Neural cell (in vitro differentiated cells): ENCODE measurements around the gene ALDH7A1. TPM values are rescaled to one million over a fixed set of nuclear protein-coding genes. Genes with fewer than 3 reads are reported as not detected.

Source experiments
- H2AFZ ChIP-seq: fragments of 200-600, 300-800 bp; sonication (generic), shearing (Covaris generic); 2 replicates; pipeline ENCODE4 v1.6.0; 2014; ENCODE audit warnings: low read depth, mild to moderate bottlenecking, antibody characterized with exemption, low read length, moderate library complexity
- H3F3A ChIP-seq: fragments of 200-600 bp; shearing (Covaris generic); 2 replicates; pipeline ENCODE4 v1.6.1; 2016; ENCODE audit warnings: mild to moderate bottlenecking, moderate library complexity, mixed read lengths, antibody characterized with exemption, low read length; ENCODE audit not compliant: insufficient read depth, poor library complexity, severe bottlenecking
- H3K27ac ChIP-seq: fragments of 200-600, 300-800 bp; sonication (generic), shearing (Covaris generic); 2 replicates; pipeline ENCODE4 v1.5.1; 2014; ENCODE audit warnings: mild to moderate bottlenecking, low read length, moderate library complexity
- H3K27me3 ChIP-seq: fragments of 300-800, 200-600 bp; sonication (generic), shearing (Covaris generic); 2 replicates; pipeline ENCODE4 v1.6.0; 2014; ENCODE audit warnings: mild to moderate bottlenecking, low read depth, low read length, moderate library complexity; ENCODE audit not compliant: insufficient read depth
- H3K36me3 ChIP-seq: fragments of 300-800, 200-600 bp; sonication (generic), shearing (Covaris generic); 2 replicates; pipeline ENCODE4 v1.5.1; 2014; ENCODE audit warnings: mild to moderate bottlenecking, antibody characterized with exemption, low read length, moderate library complexity; ENCODE audit not compliant: insufficient read depth
- H3K4me2 ChIP-seq: fragments of 300-800, 200-600 bp; sonication (generic), shearing (Covaris generic); 2 replicates; pipeline ENCODE4 v1.6.0; 2014; ENCODE audit warnings: mild to moderate bottlenecking, low read length
- H3K4me3 ChIP-seq: fragments of 300-800, 200-600 bp; sonication (generic), shearing (Covaris generic); 2 replicates; pipeline ENCODE4 v1.5.1; 2014; ENCODE audit warnings: mild to moderate bottlenecking, low read length, moderate library complexity
- H3K79me2 ChIP-seq: fragments of 200-600 bp; shearing (Covaris generic); replicated peaks from 2 replicates; pipeline ENCODE4 v1.6.0; 2014; ENCODE audit warnings: mild to moderate bottlenecking, low read length, moderate library complexity; ENCODE audit not compliant: insufficient read depth
- H3K9ac ChIP-seq: fragments of 300-800, 200-600 bp; sonication (generic), shearing (Covaris generic); 2 replicates; pipeline ENCODE4 v1.6.1; 2016; ENCODE audit warnings: mild to moderate bottlenecking, low read length, mixed read lengths
- H3K9me2 ChIP-seq: fragments of 200-600 bp; shearing (Covaris generic); 2 replicates; pipeline ENCODE4 v1.6.1; 2016; ENCODE audit warnings: mild to moderate bottlenecking, low read length, mixed read lengths; ENCODE audit not compliant: insufficient read depth
- H3K9me3 ChIP-seq: fragments of 200-600, 300-800 bp; sonication (generic), shearing (Covaris generic); 2 replicates; pipeline ENCODE4 v1.6.1; 2016; ENCODE audit warnings: mild to moderate bottlenecking, mixed run types, low read length, moderate library complexity, mixed read lengths
- H4K20me1 ChIP-seq: fragments of 200-600 bp; shearing (Covaris generic); 2 replicates; pipeline ENCODE4 v1.6.1; 2016; ENCODE audit warnings: mild to moderate bottlenecking, mixed run types; ENCODE audit not compliant: insufficient read depth
- CTCF ChIP-seq: fragments of 450-650 bp; IDR thresholded peaks from 2 replicates; pipeline ENCODE4 v1.5.1; 2014; ENCODE audit warnings: antibody characterized with exemption, mild to moderate bottlenecking, moderate library complexity; ENCODE audit not compliant: poor library complexity, severe bottlenecking
- EP300 ChIP-seq: fragments of 450-650 bp; conservative IDR thresholded peaks from 2 replicates; pipeline ENCODE4 v1.6.1; 2014; ENCODE audit warnings: antibody characterized with exemption, mild to moderate bottlenecking, moderate library complexity; ENCODE audit not compliant: poor library complexity, severe bottlenecking
- EZH2 ChIP-seq: fragments of 200-600, 300-800 bp; shearing (Covaris generic), sonication (generic); IDR thresholded peaks from 2 replicates; pipeline ENCODE4 v1.6.1; 2014; ENCODE audit warnings: antibody characterized with exemption, low read length, borderline replicate concordance, mild to moderate bottlenecking; ENCODE audit not compliant: insufficient read depth, poor library complexity, severe bottlenecking
- MXI1 ChIP-seq: fragments of 450-650 bp; conservative IDR thresholded peaks from 2 replicates; pipeline ENCODE4 v1.6.1; 2014; ENCODE audit warnings: antibody characterized with exemption, mild to moderate bottlenecking; ENCODE audit not compliant: poor library complexity, severe bottlenecking
- POLR2AphosphoS5 ChIP-seq: IDR thresholded peaks from 2 replicates; pipeline ENCODE4 v1.6.1; 2012
- RAD21 ChIP-seq: fragments of 450-650 bp; conservative IDR thresholded peaks from 2 replicates; pipeline ENCODE4 v1.6.1; 2014; ENCODE audit warnings: antibody characterized with exemption, mild to moderate bottlenecking, moderate library complexity
- REST ChIP-seq: IDR thresholded peaks from 2 replicates; pipeline ENCODE4 v1.6.1; 2012; ENCODE audit warnings: borderline replicate concordance
- SMC3 ChIP-seq: fragments of 450-650 bp; conservative IDR thresholded peaks from 2 replicates; pipeline ENCODE4 v1.6.1; 2014; ENCODE audit warnings: antibody characterized with exemption, mild to moderate bottlenecking, moderate library complexity; ENCODE audit not compliant: poor library complexity
- TAF1 ChIP-seq: IDR thresholded peaks from 2 replicates; pipeline ENCODE4 v1.6.1; 2012; ENCODE audit warnings: low read depth
- polyA minus RNA-seq: library from RNA; depleted of rRNA, polyadenylated mRNA; stranded (reverse); fragments of >200 nt; gene quantifications from 2 replicates; pipeline ENCODE4 v1.2.3, GENCODE V29; 2014
- polyA plus RNA-seq: library from polyadenylated mRNA; depleted of rRNA; stranded (reverse); fragments of >200 nt; gene quantifications from 2 replicates; pipeline ENCODE4 v1.2.3, GENCODE V29; 2014

The ALDH7A1 gene
- polyA plus RNA-seq: 23.4 and 26.4 TPM in 2 replicates
- 44.8 and 49.7 TPM in 2 replicates for polyA minus RNA-seq

GRCh38 chr5:126594748-126595485 is at the start of gene ALDH7A1:
Gene ALDH7A1 (minus strand): TSS chr5:126595219. CDS start chr5:126595198, 21 bp downstream.
- Histone ChIP-seq H3K79me2 (peaks cover 9% of the 10 kb centered on the region), H3K4me2 (peak within 1 kb of the TSS; percentile 48), H3K9me3 (no peaks in the 10 kb centered on the region), H3K36me3 (no peaks in the 10 kb centered on the region), H3K27ac (peak within 1 kb of the TSS; percentile 68), H3K9ac (peak within 1 kb of the TSS; percentile 74), H3F3A (no peaks in the 10 kb centered on the region), H2AFZ (peak within 1 kb of the TSS; percentile 93), H3K27me3 (no peaks in the 10 kb centered on the region), H4K20me1 (no peaks in the 10 kb centered on the region), H3K4me3 (peak within 1 kb of the TSS; percentile 73), H3K9me2 (no peaks in the 10 kb centered on the region)
- TF ChIP-seq MXI1 (peak; percentile 59), REST (peak; percentile 95), TAF1 (no peak), RAD21 (peak; percentile 79), EZH2 (no peak), CTCF (peak; percentile 81), POLR2AphosphoS5 (peak; percentile 56), SMC3 (peak; percentile 86), EP300 (peak; percentile 30)

- no peak for TF ChIP-seq MXI1
- TF ChIP-seq SMC3: no peak
- TF ChIP-seq TAF1: no peak
- TF ChIP-seq RAD21: no peak
- no peak for TF ChIP-seq POLR2AphosphoS5
- TF ChIP-seq REST: no peak
- TF ChIP-seq EP300: no peak
- no peak for TF ChIP-seq EZH2
- TF ChIP-seq CTCF: no peak
- Histone ChIP-seq H3K9me3 (no peaks in the 10 kb centered on the region), H2AFZ (no peak overlapping the region), H3K4me3 (no peak overlapping the region), H3K9me2 (no peaks in the 10 kb centered on the region), H3K36me3 (no peaks in the 10 kb centered on the region), H3K79me2 (no peaks in the 10 kb centered on the region), H4K20me1 (no peaks in the 10 kb centered on the region), H3K27me3 (no peaks in the 10 kb centered on the region), H3K9ac (no peak overlapping the region), H3F3A (no peaks in the 10 kb centered on the region), H3K27ac (no peak overlapping the region), H3K4me2 (no peak overlapping the region)
These were observed 46.4 kb upstream of the ALDH7A1 start for GRCh38 chr5:126641387-126641786.
